NCI-H226 (cell line): ENCODE measurements around the gene ATP2B3.

Source experiments
- DNase-seq: peaks from one replicate; pipeline ENCODE4 v3.0.0-alpha.2; 2015

ATP2B3 gene

GRCh38 chrX:153576239-153576870 is 58.9 kb downstream of the ATP2B3 start:
- no peak for DNase-seq

GRCh38 chrX:153576961-153577360 is 59.5 kb downstream of the ATP2B3 start:
- DNase-seq: no peak

GRCh38 chrX:153578200-153578835 is 60.9 kb downstream of the ATP2B3 start:
- DNase-seq: no peak

- no peak for DNase-seq
Observed at GRCh38 chrX:153578889-153579288, 61.4 kb downstream of the ATP2B3 start.

- DNase-seq: no peak
Observed at GRCh38 chrX:153580700-153581386, 63.4 kb downstream of the ATP2B3 start.

- no peak for DNase-seq
Observed at GRCh38 chrX:153582896-153583295, 65.5 kb downstream of the ATP2B3 start.

GRCh38 chrX:153583433-153583832 is 66.0 kb downstream of the ATP2B3 start:
- DNase-seq: no peak

- no peak for DNase-seq
Observed at GRCh38 chrX:153585827-153586226, 68.4 kb downstream of the ATP2B3 start.

- no peak for DNase-seq
Observed at GRCh38 chrX:153587342-153587741, 69.9 kb downstream of the ATP2B3 start.

- DNase-seq: no peak
Observed at GRCh38 chrX:153588021-153588781, 70.8 kb downstream of the ATP2B3 start.

GRCh38 chrX:153588782-153589446 is 71.5 kb downstream of the ATP2B3 start:
- DNase-seq: no peak

GRCh38 chrX:153590961-153591956 is 73.8 kb downstream of the ATP2B3 start:
- no peak for DNase-seq

GRCh38 chrX:153592091-153592833 is 74.8 kb downstream of the ATP2B3 start:
- DNase-seq: no peak

- no peak for DNase-seq
Observed at GRCh38 chrX:153592966-153593688, 75.7 kb downstream of the ATP2B3 start.

- DNase-seq: no peak
Observed at GRCh38 chrX:153593811-153594500, 76.5 kb downstream of the ATP2B3 start.

- DNase-seq: no peak
Observed at GRCh38 chrX:153595387-153595786, 77.9 kb downstream of the ATP2B3 start.

- no peak for DNase-seq
Observed at GRCh38 chrX:153595859-153596857, 78.7 kb downstream of the ATP2B3 start.
